Measurements from ENCODE around the gene PDGFB.

Gene PDGFB

DNA sequence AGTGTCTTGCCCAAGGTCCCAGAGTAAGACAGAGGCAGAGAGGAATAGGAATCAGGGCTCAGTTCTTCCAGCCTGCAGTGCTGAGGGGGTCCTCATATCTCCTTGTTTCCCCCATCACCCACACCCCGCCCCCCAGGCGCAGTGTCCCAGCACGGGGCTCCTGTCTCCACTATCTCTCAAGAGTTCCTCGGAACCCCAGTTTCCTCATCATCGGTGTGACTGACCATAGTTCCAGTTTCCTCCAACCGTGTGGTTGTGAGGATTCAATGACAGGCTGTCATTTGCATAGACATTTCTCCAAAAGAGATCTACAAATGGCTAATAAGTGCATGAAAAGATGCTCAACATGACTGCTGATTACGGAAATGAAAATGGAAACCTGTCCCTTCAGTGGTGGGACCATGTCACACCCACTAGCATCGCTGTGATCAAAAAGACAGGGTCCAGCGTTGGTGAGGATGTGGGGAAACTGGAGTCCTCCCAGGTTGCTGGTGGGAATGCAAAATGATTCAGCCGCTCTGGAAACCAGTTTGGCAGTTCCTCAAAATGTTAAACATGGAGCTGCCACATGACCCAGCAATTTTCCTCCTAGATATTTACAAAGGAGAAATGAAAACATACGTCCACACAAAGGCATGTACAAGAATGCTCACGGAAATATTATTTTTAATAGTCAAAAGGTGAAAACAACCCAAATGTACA is 31.8 kb upstream of the PDGFB start:
- DNase-seq: no peak

GRCh38 chr22:39275814-39276439 is 31.1 kb upstream of the PDGFB start:
- no peak for DNase-seq

DNA sequence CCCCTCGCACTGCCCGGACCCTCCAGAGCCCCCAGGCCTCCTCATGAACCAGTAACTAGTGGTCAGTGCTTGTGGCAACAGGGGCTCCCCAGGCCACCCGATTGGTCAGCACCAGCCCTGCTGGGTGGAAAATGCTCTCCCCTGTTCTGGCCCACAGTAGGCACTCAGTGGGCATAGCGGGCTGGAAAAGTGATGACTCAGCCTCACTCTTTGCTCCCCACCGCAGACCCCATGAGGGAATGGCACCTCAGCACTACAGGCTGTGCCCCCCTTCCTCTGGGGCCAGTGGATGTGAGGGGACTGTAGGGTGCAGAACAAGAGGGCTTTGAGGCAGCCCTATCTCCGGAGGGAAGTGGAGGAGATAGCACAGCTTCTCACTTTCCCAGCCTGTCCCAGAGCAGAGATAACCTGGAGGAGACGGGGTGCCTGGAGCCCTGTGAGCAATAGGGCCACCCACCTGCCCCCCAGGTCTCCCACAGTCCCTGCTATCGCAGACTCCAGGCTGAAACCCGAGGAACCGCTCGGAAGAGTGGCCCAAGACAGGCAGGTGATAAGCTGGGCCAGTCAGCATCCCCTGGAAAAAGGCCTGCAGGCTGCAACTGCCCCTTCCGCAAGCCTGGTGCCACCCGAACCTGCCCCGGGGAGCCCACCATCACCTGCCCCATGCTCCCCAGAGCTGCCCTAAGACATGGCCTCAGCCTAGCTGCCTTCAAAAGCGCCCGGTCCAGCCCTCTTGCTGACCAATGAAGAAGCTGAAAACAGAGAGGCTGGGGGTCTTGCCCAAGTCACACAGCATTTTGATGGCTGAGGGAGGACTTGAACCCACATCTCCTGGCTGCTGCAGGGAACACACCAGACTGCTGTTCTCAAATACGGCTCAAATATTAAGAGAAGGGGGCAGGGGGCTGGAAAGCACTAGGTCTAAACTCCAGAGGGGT is 29.4 kb upstream of the PDGFB start:
- DNase-seq: no peak

DNA sequence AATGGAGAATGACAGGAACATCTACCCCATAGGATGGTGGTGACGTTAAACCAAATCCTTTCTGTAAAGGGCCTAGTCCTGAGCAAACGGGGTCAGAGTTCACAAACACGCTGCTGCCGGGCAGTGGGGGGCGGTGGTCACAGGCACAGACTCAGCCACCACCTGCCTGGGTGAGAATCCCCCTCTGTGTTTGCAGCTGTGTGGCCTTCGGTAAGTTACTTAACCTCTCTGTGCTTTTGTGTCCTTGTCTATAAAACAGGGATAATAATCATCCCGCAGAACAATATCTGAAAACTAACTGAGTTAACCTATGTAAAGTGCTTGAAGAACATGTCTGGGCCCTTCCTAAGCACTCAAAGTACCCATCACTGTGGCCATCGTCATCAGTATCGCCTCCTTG is 26.0 kb upstream of the PDGFB start:
- no peak for DNase-seq

DNA sequence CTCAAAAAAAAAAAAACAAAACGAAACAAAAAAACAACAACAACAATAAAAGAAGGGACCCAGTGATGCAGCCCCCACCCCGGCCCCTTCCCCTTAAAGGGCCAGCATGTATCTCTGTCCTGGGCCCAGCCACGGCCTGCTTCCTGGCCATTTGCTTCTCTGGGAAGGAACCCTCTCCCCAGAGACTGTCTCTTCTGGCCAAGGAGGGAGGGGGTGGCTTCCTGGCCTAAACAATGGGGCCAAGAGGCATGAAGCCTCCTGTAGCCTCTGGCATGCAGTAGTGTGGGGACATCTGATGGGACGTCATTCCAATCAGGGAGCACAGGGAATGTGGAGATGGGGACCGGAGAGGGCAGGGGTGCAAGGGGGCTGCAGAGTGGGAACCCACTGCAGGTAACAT is 25.5 kb upstream of the PDGFB start:
- DNase-seq: no peak

- DNase-seq: no peak
These were observed 24.5 kb upstream of the PDGFB start for GRCh38 chr22:39269095-39269790.

DNA sequence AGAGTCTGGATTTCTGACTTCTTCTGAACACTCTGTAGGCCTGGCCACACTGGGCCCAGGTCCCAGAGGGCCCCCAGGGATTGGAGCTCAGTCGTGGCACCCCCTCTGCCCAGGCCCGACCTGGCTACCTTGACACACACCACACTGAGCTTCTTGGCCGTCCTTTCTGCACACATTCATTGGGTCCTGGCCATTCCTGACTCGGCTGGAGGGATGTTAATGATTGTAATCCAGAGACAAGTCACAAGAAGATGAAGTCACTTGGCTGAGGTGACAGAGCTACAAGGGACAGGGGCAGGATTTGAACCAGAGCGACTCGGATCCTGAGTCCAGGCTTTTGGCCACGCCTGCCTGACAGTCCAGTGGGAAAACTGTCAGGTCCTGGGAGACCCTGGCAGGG is 23.9 kb upstream of the PDGFB start:
- DNase-seq: no peak

DNA sequence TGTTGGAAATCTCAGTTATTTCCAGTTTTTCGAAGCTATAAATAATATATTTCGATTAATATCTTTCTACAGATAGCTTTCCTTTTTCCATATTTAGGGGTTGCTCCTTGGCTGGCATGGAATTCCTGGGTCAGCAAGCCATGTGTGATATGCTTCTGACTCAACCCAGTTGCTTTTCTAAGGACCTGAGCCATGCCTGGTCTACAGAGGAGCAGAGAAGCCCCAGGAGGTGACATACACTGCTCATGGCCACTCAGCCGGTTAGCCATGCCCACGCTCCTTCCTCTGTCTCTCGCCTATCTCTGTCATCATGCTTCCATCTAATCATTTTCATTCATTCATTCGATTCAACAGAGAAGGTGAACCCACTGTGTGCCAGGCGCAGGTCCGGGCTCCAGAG is 23.2 kb upstream of the PDGFB start:
- DNase-seq: no peak

DNA sequence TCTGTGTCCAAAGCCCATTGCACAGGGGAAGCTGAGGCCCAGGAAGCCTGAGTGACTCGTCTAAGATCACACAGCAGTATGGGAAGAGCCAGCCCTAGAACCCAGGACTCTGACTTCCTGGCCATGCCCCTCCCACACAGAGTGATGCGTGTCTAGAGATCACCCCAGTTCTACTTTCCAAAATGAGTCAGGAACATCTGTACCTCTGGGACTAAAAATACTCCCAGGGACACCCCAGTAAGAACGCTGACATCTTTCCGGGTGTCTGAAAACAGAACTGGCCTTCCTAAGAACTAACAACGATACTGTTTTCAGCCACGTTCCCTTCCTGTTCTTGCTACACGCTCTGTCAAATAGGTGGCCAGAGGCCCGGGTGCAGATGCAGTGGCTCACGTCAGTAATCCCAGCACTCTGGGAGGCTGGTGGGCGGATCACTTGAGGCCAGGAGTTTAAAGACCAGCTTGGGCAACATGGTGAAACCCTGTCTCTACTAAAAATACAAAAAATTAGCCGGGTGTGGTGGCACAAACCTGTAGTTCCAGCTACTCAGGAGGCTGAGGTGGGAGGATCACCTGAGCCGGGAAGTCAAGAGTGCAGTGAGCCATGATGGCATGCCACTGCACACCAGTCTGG is 21.7 kb upstream of the PDGFB start:
- peak; percentile 81 for DNase-seq

DNA sequence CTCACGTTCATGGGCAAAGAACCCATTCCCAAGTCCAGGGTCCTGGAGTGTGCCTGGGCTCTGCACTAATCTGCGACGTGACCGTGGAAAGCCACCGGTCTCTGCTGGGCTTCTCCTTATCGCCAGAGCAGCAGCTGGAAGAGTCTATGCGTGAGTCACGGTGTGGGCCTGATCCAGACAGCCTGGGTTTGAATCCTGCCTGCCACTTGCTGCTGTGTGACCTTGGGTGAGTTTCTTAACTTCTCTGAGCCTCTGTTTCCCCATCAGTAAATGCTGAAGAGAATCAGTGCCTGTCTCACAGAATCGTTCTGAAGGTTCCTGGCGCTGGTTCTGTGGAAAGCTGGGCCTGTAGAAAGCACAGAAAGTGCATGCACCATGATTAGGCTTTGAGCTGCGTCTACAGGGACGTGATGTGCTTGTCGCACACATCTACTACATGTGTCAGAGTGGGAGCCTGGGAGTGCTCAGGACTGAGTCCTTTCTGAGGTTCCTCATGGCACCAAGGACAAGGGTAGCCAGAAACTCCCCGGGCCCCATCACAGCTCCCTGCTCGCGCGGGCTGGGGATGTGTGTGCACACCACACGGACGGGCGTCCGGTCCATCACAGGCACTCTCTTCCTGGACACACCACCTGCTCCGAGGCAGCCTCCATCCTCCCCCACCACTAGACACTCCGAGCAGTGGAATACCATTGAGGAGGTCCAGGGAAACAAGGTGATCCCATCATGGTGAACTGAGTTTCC is 20.5 kb upstream of the PDGFB start:
- DNase-seq: no peak

DNA sequence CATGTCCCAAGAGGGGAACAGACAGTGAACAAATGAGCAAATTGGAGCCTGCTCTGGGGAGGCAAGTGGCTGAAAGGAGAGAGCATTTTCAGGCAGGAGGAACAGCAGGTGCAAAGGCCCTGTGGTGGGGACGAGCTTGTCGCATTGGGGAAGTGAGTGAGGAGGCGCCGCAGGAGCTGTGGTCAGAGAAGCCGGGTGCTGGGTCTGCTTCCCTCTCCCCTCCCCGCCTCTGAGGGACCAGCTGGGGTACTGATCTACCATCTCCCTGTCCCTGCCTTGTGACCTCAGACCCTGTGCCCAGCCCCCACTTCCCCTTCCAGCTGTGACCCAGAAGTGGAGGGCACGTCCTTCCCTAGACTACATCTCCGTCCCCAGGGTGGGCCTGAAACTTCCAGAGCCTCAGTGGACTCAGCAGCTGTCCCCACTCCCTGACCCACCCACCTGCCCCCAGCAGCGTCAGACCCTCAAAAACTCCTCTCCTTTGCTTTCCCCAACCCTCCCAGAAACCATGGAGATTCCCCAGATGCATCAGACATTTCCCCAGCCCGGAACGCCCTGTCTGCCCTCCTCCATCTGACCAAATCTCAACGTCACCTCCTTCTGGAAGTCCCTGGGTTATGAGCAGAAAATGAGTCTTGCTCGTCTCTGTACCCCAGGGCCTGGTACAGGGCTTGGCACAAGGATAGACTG is 19.7 kb upstream of the PDGFB start:
- no peak for DNase-seq

- no peak for DNase-seq
These were observed 19.0 kb upstream of the PDGFB start for GRCh38 chr22:39263626-39264348.

DNA sequence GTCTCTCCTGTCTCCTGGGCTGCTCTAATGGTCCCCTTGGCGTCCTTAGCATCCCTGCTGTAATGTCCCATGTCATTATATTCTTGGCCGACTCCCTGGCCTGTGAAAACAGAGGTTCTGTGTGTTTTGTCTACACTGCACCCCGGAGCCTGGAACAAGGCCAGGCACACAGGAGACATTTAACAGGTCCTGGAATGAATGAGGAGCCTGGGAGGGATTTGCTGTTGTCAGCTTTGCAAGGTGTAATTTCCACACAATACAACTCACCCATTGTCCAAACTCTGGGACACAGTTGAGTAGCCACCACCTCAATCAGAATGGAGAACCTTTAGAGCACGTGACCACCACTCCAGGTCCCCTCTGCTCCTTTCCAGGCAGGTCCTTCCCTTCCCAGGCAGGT is 14.9 kb upstream of the PDGFB start:
- DNase-seq: no peak

DNA sequence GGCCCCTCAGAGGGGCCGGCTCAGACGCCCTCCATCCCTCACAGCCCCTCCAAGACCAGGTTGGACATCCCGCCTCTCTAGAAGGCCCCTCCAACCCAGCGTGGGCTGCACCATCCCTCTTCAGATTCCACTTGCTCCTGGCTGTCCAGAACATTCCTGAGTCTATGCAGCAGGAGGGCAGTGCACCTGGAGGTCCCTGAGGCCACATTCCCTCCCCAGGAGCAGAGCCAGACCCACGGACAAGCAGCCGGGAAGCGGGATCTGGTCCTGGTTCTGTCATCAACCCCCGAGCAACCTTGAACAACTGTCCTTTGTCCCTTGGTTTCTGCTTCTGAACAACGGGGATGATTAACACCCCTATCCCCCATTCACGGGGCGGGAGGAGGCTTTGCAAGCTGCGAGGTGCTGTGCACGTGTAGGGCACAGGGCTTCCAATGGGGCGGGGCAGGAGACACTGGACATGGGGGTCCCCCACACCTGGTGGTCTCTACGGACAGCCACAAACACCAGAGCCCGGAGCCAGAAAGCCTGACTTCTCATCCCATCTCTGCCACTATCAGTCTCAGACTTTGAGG is 13.2 kb upstream of the PDGFB start:
- DNase-seq: no peak

GRCh38 chr22:39256979-39257378 is 12.2 kb upstream of the PDGFB start:
- no peak for DNase-seq

GRCh38 chr22:39256186-39256552 is 11.4 kb upstream of the PDGFB start:
- DNase-seq: no peak

- DNase-seq: no peak
These were observed 10.8 kb upstream of the PDGFB start for GRCh38 chr22:39255449-39256185.

- DNase-seq: peak; percentile 72
These were observed 10.1 kb upstream of the PDGFB start for GRCh38 chr22:39254789-39255298.

DNA sequence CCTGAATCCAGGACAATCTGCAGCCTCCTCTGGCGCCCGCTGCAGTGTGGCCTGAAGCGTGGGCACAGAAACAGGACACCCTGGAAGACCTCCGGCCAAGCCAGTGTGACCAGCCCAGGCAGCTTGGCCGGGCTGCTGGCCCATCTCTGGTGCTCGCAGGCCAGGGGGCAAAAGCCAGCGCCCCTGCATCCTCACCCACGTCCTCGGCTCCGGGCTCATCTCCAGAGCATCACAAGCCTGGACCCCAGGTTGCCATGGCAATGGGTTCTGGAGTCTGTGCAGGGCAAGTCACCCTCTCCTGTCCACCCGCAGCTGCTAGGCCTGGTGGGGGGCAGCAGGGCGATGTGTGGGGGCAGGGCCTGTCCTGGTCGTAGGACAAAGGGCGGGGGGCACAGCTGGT is 9.3 kb upstream of the PDGFB start:
- no peak for DNase-seq

All from activated CD4-positive, alpha-beta T cell treated with anti-CD3 and anti-CD28 coated beads, Interleukin-2, Interleukin-6, amounts not matched to agents 100 ng/mL and 50 ng/mL, durations not matched to agents 16 hours and 8 hours (primary cell).